Dedifferentiated amniotic fluid mesenchymal stem cell (primary cell): ENCODE measurements around the gene TENT5A.
"Not testable (repeated sequence)": the region's sequence is repeated elsewhere in the genome, so short reads cannot be mapped to it uniquely, and the experiment has no call there.

ENCODE experiments used
- DNase-seq: peaks from one replicate; pipeline ENCODE4 v3.0.0-alpha.2; 2016; ENCODE audit errors: extremely low spot score

Gene TENT5A

DNA sequence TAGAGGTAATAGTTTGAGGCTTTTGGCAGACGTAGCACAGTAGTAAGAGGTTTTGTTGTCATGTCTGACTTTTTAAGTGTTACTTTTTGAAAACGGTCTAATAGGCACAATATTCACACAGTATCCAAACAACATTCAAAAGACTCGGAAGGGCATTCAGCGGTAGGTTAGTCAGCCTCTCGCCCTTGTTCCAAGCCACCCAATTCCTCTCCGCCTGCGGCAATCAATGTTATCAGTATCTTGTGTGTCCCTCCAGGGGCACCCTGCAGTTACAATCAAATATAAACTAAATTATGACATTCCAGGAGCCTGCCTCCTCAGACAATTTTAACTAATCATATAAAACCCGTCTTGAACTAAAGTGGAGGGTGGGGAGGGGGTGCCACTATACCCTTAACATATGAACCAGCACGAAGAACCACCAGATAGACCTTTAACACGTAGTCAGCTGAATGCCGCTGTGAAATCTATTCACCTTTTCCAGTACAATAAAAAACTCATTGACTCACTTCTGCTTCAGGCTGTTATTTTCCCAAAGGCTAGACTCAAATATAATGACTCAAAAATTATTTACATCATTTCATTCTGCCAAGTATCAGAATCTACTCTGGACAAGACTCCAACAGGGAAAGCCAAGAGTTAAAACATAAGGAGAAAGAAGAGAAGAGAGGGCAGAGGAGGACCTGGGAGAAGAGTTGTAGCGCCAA lies 1.6 kb downstream of the TENT5A start:
- no peak for DNase-seq

DNA sequence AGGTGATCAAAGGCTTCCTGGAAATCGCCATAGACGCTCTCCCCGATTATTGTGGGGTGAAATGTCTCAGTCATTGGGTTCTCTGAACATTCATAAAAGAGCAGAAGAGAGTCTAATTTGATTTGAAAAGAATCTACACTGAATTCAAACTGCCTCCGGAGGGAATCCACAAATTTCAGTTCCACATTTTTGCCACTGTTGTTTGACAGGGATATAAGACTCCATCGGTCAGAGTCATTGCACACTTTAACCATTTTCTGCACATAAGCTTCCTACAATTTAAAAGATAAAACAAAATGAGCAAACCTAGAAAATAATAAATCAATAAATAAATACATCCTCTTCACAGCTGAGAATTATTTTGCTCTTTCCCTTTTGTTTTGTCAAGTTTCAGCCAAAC lies 2.3 kb downstream of the TENT5A start:
- no peak for DNase-seq

DNA sequence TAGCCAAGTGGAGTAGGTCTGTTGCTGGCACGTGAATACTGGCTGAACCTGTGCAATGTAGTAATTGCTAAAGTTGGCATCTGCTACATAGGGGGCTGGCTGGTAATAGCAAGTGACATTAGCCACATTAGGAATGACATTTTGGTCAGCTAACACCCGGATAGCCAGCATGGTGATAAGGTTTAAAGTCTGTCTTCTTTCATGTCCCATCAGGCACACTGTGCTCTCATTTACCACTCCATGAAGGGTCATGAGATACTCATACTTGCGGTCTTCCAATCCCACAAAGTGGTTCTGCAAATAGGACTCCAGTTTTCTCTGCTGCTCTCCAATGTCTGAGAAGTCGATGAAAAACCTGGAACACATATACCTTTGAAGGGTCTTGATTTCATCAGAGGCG lies 2.8 kb downstream of the TENT5A start:
- no peak for DNase-seq

DNA sequence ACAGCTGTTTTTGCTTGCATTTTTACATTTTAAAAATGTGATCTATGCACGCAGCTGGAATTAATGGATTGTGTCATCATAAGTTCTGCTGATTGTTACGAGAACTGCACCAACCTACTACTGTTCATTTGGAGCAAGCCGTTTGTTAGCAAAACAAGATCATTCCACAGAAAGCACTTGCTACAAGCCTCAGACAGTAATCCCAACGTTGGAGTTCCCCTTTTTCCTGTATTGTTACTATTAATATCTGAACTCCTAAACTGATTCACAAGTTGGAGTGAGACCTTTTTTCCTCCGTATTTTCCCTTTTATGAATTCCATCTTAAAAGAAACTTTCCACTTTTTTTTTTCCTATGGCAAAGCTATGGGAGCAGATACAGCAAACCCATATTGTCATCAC lies 3.5 kb downstream of the TENT5A start:
- DNase-seq: no peak

DNA sequence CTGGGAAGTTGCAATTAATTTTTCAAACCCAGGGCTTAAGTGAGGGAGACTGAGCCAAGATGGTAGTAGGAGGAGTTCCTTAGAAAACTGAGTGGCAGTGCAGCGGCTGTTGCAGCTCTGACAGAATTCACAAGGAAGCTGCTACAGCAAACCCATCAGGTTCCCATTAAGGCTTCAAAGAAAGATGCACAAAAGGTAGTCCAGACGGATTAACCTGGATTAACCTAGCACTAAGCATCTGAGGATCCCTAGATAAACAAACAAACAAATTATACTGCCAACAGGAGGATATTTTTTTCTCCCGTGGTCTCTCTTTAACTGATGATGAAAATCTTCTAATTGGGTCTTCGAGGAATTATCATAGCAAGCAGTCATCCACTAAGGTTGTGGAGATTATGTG lies 5.2 kb downstream of the TENT5A start:
- no peak for DNase-seq

DNA sequence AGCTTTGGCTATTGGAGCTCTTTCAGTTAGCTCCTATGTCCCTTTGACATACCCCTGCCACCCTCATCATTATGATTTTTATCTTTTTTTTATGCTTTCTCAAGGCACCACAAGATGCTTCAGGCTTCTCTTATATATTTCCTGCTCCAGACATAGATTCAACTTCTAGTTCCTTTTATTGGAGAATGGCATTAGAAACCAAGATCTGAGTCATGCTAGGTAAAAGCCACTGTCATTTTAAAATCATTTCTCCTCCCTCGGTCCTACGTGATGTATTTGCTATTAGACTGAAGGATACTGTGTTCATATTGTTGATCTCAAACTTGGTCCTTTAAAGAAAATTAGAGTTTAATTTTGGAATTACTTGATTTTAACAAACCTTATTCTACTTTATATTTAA lies 8.3 kb downstream of the TENT5A start:
- no peak for DNase-seq

DNA sequence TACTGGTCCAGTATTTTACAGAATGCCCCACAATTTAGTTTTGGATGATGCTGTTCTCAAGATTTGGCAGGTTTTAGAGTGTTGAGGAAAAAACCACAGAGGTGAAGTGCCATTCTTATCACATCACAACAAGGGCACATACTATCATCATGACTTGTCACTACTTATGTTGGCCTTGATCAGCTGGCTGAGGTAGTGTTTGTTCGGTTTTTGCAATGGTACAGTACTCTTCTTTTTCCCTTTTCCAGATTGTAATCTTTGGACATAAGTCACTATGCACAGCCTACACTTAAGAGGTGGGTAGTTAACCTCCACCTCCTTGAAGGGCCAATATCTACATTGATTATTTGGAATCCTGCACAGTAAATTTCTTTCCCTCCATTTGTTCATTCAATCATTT lies 8.8 kb downstream of the TENT5A start:
- DNase-seq: no peak

DNA sequence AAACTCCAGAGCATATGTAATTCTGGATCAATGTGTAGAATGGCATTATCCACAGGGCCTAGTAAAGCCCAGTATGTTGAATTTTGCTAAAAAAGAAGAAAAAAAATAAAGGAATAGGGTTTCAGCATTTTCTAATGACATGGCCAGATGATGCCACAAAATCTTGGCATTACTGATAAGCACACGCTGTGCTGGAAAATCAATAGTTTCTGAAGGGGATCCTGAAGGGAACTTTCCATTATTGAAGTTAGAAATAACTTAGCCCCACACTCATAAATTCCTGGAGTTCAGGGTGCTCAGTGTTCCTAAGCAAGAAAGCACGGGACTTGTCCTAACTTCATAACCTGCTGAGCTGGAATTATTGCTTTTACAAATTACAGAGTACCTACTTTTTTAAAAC lies 10.8 kb downstream of the TENT5A start:
- DNase-seq: no peak

DNA sequence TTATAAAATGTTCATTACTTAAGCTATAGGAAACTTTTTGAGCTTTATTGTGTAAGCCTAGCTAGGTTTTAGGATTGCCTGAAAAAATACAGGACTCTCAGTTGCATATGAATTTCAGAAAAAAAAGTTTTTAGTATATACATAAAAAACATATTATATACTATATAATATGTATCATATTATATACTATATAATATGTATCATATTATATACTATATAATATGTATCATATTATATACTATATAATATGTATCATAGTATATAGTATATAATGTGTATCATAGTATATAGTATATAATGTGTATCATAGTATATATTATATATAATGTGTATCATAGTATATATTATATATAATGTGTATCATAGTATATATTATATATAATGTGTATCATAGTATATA lies 11.9 kb downstream of the TENT5A start:
- DNase-seq: not testable (repeated sequence)

DNA sequence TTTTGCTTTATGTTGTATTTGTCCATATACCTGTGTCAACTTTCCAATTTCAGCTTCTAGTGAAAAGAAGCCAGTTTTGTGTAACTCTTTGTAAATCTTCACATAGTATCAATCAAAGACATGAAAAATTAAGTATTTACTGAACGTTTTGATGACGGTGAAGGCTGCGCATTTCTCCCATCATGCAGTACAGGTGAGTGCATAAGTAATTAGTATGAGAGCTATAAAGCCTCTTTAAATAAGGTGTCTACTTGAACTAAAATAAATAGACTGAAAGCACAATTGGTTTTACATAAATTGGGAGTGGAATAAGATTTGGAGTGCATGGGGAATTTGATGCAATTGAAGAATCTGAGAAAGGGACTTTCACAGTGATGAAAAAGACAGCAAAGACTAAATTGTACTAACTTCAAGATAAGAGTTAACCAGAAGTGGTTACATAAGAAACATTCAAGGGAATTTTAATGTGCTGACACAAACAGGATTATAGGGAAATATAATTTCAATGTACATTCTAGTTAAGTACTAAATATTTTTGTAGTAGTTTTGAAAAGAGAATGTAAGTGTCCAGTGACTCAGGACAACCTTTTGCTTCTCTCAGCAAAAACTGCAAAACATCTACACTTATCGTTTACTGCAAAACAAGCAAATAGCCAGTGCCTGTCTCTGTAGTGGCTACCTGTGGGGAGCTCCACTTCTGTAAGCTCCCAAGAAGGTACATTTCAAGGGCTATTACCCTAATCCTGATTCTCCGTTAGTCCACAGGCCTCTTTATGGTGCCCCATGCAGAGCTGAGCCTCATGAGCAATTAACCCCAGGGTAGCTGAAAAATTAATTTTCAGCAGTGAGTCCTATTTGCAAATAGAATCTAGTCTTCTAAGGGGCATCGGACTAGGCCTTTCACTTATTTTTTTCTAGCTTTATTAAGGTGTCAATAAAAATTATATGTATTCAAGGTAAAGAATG lies 13.0 kb downstream of the TENT5A start:
- DNase-seq: no peak

DNA sequence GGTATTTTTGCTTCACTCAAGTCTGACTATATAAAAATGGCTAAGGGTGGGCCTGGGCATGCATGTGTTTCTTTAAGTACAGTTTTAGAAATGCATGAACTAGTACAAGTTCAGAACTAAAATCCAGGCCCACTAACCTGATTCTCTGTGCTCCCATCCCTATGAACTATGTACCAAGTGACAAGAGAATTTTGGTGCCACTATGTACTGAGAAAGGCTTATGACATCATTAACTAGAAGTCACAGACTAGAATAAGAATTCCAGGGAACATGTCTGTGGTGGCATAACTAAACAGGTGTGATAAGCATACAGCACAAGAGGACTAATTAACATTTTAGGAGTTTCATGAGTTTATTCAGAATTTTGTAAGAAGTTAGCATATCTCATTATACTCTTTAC lies 16.1 kb downstream of the TENT5A start:
- no peak for DNase-seq

DNA sequence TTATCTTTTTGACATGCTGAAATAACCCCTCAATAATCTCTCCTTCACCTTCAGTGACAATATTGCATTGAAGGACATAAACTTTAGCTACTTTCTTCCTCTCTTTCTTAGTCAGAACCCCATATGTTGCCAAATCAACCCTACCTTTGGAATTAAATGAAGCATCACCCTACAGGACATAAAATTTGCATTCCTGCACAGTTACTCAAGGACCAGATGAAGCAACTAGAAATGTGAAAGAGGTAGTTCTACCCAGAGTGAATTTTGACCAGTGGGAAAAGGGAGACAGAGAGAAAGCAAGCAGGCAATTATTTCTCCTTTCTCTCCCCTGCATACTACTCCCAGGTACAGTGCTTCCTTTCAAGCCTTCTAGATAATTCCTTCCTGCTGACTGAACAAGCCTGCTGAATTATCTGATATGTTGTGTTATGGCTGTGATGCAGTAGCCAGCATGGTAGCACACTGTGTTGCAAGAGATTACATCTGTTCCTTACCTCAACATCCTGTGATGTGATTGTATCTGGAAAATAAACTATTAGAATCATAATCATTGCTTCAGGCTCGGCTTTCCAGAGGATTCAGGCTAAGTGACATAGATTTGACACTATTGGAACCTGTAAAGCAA lies 16.6 kb downstream of the TENT5A start:
- DNase-seq: no peak

DNA sequence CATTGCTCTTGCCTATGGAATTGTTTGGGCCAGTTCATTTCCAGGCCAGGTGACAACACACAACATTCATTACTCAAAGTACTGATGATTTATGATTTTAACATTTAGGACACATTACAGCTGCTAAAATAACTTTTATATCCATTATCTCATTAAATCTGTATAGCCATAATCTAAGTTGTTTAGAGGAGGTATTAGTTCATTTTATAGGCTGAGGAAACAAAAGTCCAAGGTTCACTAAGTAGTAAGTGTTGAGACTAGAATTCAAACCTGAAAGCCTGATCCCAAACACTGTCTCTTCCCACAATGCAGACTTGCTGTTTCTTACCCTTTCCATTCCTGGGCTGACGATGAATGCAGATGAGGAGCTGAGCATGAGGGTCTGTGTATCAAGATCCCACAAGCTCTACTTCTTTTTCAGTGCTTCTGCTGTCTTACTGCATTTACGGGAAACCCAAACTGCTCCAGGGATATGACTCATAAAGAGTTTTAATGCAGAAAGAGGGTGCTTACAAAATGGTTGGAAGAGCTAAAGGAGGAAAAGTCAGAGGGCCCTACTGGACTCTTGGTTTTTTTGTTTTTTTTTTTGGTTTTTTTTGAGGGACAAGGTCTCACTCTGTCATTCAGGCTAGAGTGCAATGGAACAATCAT lies 17.9 kb downstream of the TENT5A start:
- no peak for DNase-seq

DNA sequence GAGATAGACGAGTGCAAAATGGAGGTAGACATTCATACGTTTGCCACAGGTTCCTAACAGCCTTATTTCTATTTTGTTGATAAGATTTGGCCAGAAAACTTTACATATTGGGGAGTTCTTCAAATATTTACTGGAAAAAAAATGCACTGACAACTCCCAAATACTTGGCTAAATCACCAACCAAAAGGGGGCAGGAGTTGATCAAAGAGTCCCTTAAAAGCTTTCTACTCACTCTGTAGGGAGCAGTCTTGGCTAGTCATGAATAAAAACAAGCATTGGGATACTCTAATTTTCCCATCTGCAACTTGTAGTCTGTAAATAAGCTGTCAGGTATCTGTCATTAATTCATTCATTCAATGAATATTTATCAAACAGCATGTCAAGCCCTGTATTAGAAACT lies 18.4 kb downstream of the TENT5A start:
- DNase-seq: no peak

DNA sequence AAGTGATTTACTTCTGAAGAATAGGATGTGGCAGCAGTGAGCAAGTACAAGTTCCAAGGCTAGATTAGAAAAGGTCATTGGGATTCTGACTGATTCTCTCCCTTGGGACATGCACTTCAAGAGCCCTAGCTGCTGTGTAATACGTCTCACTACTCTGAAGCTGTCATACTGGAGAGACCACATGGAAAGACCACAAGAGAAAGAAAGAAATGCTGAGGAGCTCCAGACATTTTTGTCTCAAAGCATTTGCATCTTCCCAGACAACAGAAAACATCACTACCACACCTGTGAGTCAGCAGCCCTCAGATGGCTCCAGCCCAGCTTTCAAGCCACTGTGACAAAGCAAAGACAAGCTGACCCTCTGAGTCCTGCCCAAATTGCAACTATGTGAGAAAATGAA lies 20.7 kb downstream of the TENT5A start:
- no peak for DNase-seq

DNA sequence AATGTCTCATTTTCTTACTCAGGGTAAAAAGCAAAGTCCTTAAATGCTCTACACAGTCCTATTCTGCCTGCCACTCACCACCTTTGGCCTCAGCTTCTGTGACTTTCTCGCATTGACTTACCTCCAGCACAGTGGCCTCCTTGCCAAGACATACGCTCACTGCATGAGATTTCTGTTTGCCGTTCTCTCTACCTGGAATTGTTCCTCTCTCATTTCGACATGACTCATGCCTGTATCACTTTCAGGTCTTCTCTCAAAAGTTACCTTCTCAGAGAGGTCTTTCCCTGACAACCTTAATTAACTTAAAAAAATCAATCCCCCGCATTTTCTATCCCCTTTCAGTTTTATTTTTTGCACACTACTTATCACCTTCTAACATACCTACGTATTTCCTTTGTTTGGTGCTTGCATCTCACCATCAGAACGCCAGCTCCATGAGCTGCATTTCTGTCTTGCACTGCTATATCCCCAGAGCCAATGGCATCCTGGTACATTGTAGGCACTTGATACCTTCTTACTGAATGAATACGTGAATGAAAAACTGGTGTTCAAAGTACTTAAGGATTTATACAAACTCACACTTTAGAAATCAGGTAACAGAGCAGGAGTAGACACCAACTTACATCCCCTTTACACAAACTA lies 24.5 kb downstream of the TENT5A start:
- no peak for DNase-seq

DNA sequence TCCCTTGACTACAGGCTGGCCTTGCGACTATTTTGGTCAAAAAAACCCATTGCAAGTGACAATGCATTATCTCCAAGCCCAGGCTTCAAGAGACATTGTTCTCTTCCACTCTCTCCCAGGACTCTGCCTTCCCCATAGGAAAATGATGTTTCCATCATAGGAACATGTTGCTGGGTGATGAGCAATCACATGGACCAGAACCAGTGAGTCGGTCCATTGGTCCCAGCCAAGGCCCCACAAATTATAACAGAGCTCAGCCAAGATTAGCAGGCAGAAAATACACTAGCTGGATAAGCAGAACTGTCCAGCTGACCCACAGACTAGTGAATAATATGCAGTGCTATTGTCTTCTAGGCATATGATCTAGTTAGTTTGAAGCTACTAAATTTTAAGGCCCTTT lies 27.4 kb downstream of the TENT5A start:
- no peak for DNase-seq

DNA sequence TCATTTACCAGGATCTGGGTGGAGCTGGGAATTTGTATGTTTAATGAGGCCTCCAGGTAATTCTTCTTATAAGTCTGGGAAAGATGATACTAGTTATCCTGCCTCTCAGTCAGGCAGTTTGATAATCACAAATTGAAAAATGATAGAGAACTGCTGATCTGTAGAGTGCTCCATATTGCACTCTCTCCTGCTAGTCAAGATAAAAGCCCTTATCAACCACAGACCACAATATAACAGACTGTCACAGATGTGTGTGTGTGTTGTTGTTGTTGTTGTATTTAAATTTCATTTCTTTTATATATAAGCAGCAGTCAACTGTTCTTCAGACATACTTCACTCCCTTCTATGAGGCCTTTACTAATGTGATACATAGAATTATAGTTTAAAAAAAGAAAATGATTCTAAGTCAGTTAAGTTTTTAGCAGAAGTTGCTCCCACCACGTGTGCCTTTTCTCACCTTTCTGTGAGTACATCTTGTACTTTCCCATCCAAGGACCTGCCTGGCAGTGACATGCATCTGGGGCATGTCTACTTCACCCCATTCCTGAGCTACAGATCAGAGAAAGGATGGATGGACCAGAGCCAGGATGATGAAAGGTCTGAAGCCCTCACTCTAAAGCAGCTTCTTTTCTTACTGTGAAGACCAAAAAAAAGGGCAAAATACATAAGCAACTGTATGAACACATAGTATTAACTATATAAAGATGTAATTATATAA lies 29.8 kb downstream of the TENT5A start:
- no peak for DNase-seq

DNA sequence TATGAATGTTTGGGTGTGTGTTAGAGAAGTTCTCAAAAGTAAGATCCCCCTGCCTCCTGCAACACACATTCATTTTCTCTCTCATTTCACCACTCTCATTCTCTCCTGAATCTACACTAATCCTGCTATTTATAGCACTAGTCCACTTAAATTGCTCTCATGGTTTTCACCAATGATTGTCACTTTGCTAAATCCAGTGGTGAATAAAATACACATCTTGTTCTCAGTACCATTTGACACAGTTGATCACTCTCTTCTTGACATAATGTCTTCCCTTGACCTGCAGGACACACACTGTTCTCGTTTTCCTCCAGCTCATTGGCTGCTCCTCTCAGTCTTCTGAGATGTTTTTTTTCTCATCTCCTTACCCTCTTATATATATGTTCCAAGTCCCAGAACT lies 32.1 kb downstream of the TENT5A start:
- DNase-seq: no peak

DNA sequence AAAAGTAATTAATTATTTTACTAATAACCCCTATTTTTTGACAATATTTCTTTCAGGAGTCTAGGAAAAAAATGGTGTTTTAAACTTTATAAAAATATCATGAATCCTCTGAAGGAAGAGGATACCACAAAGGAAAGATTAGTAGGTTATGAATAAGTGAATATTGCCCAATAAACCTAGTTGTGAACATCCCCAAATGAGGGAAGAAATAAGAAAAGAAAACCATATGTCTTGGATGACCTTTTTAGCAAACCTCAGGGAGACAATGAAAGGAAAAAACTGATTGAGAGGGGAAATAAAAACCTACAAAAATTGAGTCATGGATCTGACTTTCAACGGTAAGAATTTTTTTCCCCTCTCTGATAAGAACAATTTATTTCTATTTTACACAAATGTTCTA lies 34.4 kb downstream of the TENT5A start:
- no peak for DNase-seq

DNA sequence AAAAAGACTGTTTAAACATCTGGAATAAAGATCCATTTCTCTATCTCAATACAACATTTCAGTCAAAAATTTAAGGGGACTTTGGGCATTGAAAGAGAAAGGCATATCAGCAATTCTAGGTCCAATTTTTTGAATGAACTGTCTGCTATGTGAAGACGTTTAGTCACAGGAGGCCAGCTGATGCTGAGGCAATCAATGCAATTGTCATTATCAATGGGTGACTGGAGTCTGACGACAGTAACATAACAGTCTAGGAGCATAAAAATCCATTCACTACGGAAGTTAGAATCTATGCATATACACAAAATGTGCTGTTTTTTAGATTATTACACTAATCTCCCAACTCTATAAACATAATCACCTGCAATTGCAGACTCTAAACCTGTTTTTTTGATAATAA lies 37.8 kb downstream of the TENT5A start:
- no peak for DNase-seq
